Measurements from ENCODE around the gene TREML4. TPM values are rescaled to one million over a fixed set of nuclear protein-coding genes. Genes with fewer than 3 reads are reported as not detected.

Gene TREML4
- total RNA-seq, 1 experiment from 2014 or later, result not detected

GRCh38 chr6:41222513-41222912 is 5.6 kb upstream of the TREML4 start (continued):
- no peak for TF ChIP-seq ZBTB33 (IDR thresholded peaks at IDR 0.05; ENCODE audit: extremely low read depth, insufficient replicate concordance, low read length)

GRCh38 chr6:41224800-41225199 is 3.3 kb upstream of the TREML4 start:
- H2AFZ ChIP-seq (ENCODE audit: low read depth, low read length, poor library complexity, severe bottlenecking), result no peak overlapping the region

More at GRCh38 chr6:41224800-41225199, 3.3 kb upstream of the TREML4 start:
- DNase-seq (ENCODE audit: low read depth, low spot score) (no peak), ATAC-seq (no peak)
- no peaks in the 10 kb centered on the region for H3K79me2 ChIP-seq (ENCODE audit: insufficient read depth, low read length)
- H3K4me1 ChIP-seq (ENCODE audit: control insufficient read depth in 1 of 2, insufficient read depth in 2 of 2, low read length in 2 of 2), result no peaks in the 10 kb centered on the region
- no peak overlapping the region for H3K27ac ChIP-seq (ENCODE audit: low read depth, low read length)
- H3K9me3 ChIP-seq (ENCODE audit: control insufficient read depth in 1 of 2, insufficient read depth in 1 of 2, low read depth in 1 of 2, low read length in 2 of 2), result peaks cover 0 to 5% of the 10 kb centered on the region in 2 experiments; a peak in 1 of 4 replicates
- H3K36me3 ChIP-seq (ENCODE audit: control insufficient read depth in 1 of 2, insufficient read depth in 2 of 2, low read length in 2 of 2), result no peaks in the 10 kb centered on the region
- no peaks in the 10 kb centered on the region for H4K20me1 ChIP-seq (ENCODE audit: insufficient read depth)
- POLR2A ChIA-PET, result no interaction called here
- H3K27me3 ChIP-seq (ENCODE audit: insufficient read depth, low read length), result peaks cover 33% of the 10 kb centered on the region
- BruUV-seq (replicated peaks), result no TSS peak
- no peak overlapping the region for H3K9ac ChIP-seq (ENCODE audit: low read length)
- intact Hi-C loops (cut with micrococcal nuclease), result no loop called here
- TF ChIP-seq TCF7L2 (IDR thresholded peaks at IDR 0.05; ENCODE audit: borderline replicate concordance, extremely low read depth, insufficient read depth, insufficient read length) (no peak), EZH2 (IDR thresholded peaks at IDR 0.05) (no peak), ELF1 (IDR thresholded peaks at IDR 0.05; ENCODE audit: borderline replicate concordance, low read depth) (no peak), EZH2phosphoT487 (IDR thresholded peaks at IDR 0.05; ENCODE audit: borderline replicate concordance) (no peak), POLR2A (IDR thresholded peaks at IDR 0.05; ENCODE audit: borderline replicate concordance, extremely low read depth, insufficient read depth, insufficient read length) (no peak), SIN3A (IDR thresholded peaks at IDR 0.05; ENCODE audit: low read depth) (no peak), CTCF (IDR thresholded peaks at IDR 0.05 in 2 of 3, conservative IDR thresholded peaks at IDR 0.05 in 1 of 3; ENCODE audit: borderline replicate concordance in 1 of 3, insufficient read depth in 1 of 3, low read depth in 2 of 3, low read length in 2 of 3) (no peak), ZNF274 (IDR thresholded peaks at IDR 0.05; ENCODE audit: low read depth, low read length) (no peak), JUND (IDR thresholded peaks at IDR 0.05) (no peak), SP1 (IDR thresholded peaks at IDR 0.05; ENCODE audit: low read depth) (no peak), ZBTB33 (IDR thresholded peaks at IDR 0.05; ENCODE audit: extremely low read depth, insufficient replicate concordance, low read length) (no peak)
- CTCF ChIA-PET, result no interaction called here
- H3K9me2 ChIP-seq (ENCODE audit: insufficient read depth), result no peaks in the 10 kb centered on the region
- no peak overlapping the region for H3K4me2 ChIP-seq (ENCODE audit: low read length)
- RAD21 ChIA-PET (ENCODE audit: low non-redundant PET in 1 of 2, low total read pairs in 2 of 2, uncharacterized antibody in 2 of 2, unreplicated experiment in 2 of 2), result no interaction called here
- no peak overlapping the region for H3K4me3 ChIP-seq (replicated peaks in 1 of 2; ENCODE audit: low read depth in 1 of 2, low read length in 2 of 2)
